ENCODE measurements around the gene CAMSAP2. TPM values are rescaled to one million over a fixed set of nuclear protein-coding genes. Genes with fewer than 3 reads are reported as not detected.
A peak's percentile ranks its signal among the peaks of the same experiment; 100 is the strongest.

Gene CAMSAP2
- total RNA-seq, 1 experiment from 2014 or later, result 17.3 TPM

DNA sequence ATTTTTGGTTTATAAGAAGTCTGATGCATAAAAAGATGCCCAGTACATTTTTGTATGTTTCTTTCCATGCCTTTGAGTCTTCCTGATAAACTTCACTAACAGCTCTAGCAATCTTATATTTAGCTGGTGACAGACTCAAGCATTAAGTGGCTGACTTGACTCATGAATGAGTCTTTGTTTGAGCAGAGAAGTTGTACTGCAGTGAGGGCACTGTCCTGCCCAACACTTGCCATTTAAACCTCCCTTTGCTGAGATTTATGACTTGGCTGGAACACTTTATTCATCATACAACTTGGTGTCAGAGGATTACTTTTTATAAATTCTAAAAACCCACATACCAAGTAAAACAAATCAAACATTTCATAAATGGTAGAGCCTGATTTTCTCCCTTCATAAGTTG, 14.6 kb upstream of the CAMSAP2 start:
- H3K27me3 ChIP-seq (ENCODE audit: control insufficient read depth, insufficient read depth, low read length), result no peaks in the 10 kb centered on the region
- no peaks in the 10 kb centered on the region for H3K36me3 ChIP-seq (replicated peaks; ENCODE audit: control insufficient read depth, insufficient read depth, low read length)
- no peak overlapping the region for H3K4me3 ChIP-seq (ENCODE audit: insufficient read depth, low read depth, low read length)
- no peak for DNase-seq

DNA sequence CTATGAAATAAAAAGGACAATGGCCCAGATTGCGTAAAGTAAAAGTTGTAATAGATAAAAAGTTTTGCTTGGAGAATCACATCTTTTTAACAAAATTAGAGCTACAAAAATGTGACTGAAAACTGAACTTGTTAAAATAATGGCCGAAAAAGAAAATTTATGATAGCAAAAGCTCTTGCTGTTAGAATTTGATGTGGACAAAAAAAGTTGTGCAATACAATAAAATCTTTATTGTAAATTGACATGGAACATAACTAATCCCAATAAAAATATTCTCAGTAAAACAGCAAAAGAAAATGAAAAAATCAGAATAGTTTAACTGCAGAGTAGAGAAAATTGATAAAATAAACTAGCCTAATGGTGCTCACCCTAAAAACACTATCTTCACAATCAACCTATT, 11.4 kb upstream of the CAMSAP2 start:
- H3K4me3 ChIP-seq (ENCODE audit: insufficient read depth, low read depth, low read length), result no peak overlapping the region
- DNase-seq, result no peak
- no peaks in the 10 kb centered on the region for H3K27me3 ChIP-seq (ENCODE audit: control insufficient read depth, insufficient read depth, low read length)
- H3K36me3 ChIP-seq (replicated peaks; ENCODE audit: control insufficient read depth, insufficient read depth, low read length), result no peaks in the 10 kb centered on the region

- no peak overlapping the region for H3K4me3 ChIP-seq (ENCODE audit: insufficient read depth, low read depth, low read length)
- no peak for DNase-seq
- no peaks in the 10 kb centered on the region for H3K36me3 ChIP-seq (replicated peaks; ENCODE audit: control insufficient read depth, insufficient read depth, low read length)
- H3K27me3 ChIP-seq (ENCODE audit: control insufficient read depth, insufficient read depth, low read length), result no peaks in the 10 kb centered on the region
Observed at GRCh38 chr1:200729863-200730262, 8.8 kb upstream of the CAMSAP2 start.

- no peaks in the 10 kb centered on the region for H3K27me3 ChIP-seq (ENCODE audit: control insufficient read depth, insufficient read depth, low read length)
- no peak for DNase-seq
- H3K4me3 ChIP-seq (ENCODE audit: insufficient read depth, low read depth, low read length), result no peak overlapping the region
- no peaks in the 10 kb centered on the region for H3K36me3 ChIP-seq (replicated peaks; ENCODE audit: control insufficient read depth, insufficient read depth, low read length)
Observed at GRCh38 chr1:200731654-200732332, 6.9 kb upstream of the CAMSAP2 start.

GRCh38 chr1:200732438-200732837, 6.3 kb upstream of the CAMSAP2 start:
- Histone ChIP-seq H3K36me3 (replicated peaks; ENCODE audit: control insufficient read depth, insufficient read depth, low read length) (no peaks in the 10 kb centered on the region), H3K4me3 (ENCODE audit: insufficient read depth, low read depth, low read length) (no peak overlapping the region), H3K27me3 (ENCODE audit: control insufficient read depth, insufficient read depth, low read length) (no peaks in the 10 kb centered on the region)
- DNase-seq, result no peak

DNA sequence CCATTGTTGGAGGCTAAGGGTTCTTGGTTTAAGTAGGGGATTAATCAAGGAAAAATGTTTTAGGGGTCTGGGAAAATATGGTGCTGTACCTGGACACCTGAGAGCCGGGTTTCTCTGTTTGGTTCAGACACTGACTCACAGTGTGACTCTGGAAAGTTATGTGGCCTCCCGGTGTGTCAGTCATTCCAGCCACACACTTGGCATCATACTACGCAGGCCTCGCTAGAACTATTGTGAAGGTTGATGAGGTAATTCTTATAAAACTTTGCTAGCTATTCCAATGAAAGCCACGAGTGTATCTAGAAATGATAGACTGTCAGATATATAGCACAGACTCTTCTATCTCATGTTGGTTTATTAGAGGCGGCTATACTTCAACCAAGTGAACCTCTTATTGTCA, 4.8 kb upstream of the CAMSAP2 start:
- no peak for DNase-seq
- H3K27me3 ChIP-seq (ENCODE audit: control insufficient read depth, insufficient read depth, low read length), result no peaks in the 10 kb centered on the region

DNA sequence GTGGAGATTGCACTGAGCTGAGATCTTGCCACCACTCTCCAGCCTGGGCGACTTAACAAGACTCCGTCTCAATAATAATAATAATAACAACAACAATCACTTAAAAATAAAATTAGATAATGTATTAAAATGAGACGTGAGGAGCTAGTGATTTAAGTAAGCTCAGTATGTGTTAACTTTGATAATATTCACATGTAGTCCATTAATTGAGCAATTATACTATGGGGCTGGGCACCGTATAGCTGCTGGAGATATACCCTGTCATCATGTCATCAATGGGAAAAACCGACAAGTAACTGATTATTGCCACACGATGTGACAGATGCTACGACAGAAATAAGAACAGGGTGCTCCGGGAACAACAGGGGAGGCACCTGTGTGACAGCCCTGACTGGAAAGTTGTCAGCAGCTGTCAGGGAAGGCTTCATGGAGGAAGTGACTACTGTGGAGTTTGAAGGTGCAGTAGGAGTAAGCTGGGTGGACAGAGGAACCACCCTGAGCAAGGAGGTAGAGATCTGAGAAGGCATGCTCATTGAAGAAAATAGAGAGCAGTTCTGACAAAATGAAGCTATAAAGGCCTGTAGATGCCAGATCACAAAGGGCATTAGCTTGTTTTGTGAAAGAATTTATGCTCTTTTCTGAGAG, 924 bp upstream of the CAMSAP2 start:
- H3K36me3 ChIP-seq (replicated peaks; ENCODE audit: control insufficient read depth, insufficient read depth, low read length), result no peaks in the 10 kb centered on the region
- no peaks in the 10 kb centered on the region for H3K27me3 ChIP-seq (ENCODE audit: control insufficient read depth, insufficient read depth, low read length)
- no peak for DNase-seq
- no peak overlapping the region for H3K4me3 ChIP-seq (ENCODE audit: insufficient read depth, low read depth, low read length)

More for the DNA sequence above, 4.8 kb upstream of the CAMSAP2 start:
- Histone ChIP-seq H3K36me3 (replicated peaks; ENCODE audit: control insufficient read depth, insufficient read depth, low read length) (no peaks in the 10 kb centered on the region), H3K4me3 (ENCODE audit: insufficient read depth, low read depth, low read length) (no peak overlapping the region)

- no peaks in the 10 kb centered on the region for H3K27me3 ChIP-seq (ENCODE audit: control insufficient read depth, insufficient read depth, low read length)
- H3K36me3 ChIP-seq (replicated peaks; ENCODE audit: control insufficient read depth, insufficient read depth, low read length), result no peaks in the 10 kb centered on the region
- peak overlapping the region; percentile 95 for H3K4me3 ChIP-seq (ENCODE audit: insufficient read depth, low read depth, low read length)
- DNase-seq, result peak; percentile 89
Observed at GRCh38 chr1:200738949-200739651, 407 bp downstream of the CAMSAP2 start.

DNA sequence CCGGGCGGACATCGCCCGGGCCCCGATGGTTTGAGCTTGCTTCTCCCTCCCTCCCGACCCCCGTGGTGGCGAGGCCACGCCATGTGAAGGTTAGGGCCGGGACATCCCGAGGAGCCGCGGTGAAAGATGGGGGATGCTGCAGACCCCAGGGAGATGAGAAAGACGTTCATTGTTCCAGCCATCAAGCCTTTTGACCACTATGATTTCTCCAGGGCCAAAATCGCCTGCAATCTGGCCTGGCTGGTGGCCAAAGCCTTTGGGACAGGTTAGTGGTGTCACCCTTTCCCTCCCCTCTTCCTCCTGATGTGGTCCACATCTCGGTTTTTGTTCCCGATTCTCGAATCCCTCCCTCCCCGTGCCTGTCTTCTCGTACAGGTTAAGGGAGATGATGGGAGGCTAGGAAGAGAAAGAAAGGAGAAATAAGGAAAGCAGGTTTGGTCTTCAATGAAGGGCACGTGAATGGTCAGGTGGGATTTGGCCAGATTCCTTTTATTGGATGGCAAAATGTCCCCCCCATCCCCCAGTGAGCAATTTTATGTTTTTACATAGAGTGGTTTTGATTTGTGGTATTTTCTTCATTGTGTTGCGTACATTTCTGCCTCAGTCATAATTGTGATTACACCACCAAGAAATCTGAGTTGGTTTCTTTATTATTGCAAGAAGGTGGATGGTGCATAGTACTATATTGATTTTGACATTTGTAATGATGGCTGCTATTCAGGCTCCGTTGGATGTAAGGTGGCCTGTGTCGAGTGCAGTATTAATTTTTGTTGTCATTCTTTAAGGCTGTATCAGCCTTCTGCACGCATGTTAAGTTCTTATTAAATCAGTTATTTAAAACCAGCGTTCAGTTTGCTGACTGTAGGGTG, 1.2 kb downstream of the CAMSAP2 start:
- Histone ChIP-seq H3K27me3 (ENCODE audit: control insufficient read depth, insufficient read depth, low read length) (no peaks in the 10 kb centered on the region), H3K4me3 (ENCODE audit: insufficient read depth, low read depth, low read length) (peak overlapping the region; percentile 95), H3K36me3 (replicated peaks; ENCODE audit: control insufficient read depth, insufficient read depth, low read length) (no peaks in the 10 kb centered on the region)
- peak; percentile 47 for DNase-seq

DNA sequence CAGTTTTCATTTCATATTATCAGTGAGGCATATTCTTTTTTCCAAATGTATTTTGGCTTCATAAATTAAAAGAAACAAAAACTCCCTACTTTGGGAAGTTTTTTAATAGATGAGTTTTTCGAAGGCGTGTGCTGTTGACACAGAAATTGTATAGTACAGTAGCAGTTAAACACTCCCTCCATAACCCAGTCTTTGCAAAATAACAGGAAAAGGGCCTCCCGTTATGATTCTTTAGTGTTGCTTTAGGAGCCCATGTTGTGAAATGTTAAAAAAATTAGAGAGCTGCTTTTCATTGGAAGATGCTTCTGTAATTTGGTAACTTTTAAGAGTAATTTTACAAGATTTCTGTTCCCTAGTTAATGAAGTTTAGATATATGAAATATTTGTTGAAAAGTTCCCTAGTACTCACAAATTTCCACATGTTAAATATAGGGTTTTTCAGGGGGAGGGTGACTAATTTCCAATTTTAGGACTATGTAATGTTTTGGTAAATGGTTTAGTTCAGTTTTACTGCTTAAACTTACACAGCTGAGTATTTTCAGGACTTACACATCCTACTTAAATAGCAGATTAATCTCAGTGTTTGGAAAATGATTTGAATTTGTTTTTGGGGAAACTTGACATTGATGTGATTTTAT, 2.0 kb downstream of the CAMSAP2 start:
- DNase-seq, result no peak
- Histone ChIP-seq H3K36me3 (replicated peaks; ENCODE audit: control insufficient read depth, insufficient read depth, low read length) (no peaks in the 10 kb centered on the region), H3K27me3 (ENCODE audit: control insufficient read depth, insufficient read depth, low read length) (no peaks in the 10 kb centered on the region)

GRCh38 chr1:200741551-200742207, 3.0 kb downstream of the CAMSAP2 start:
- no peak overlapping the region for H3K4me3 ChIP-seq (ENCODE audit: insufficient read depth, low read depth, low read length)
- DNase-seq, result no peak
- H3K36me3 ChIP-seq (replicated peaks; ENCODE audit: control insufficient read depth, insufficient read depth, low read length), result no peaks in the 10 kb centered on the region
- no peaks in the 10 kb centered on the region for H3K27me3 ChIP-seq (ENCODE audit: control insufficient read depth, insufficient read depth, low read length)

More for the DNA sequence above, 2.0 kb downstream of the CAMSAP2 start:
- peak overlapping the region; percentile 95 for H3K4me3 ChIP-seq (ENCODE audit: insufficient read depth, low read depth, low read length)

GRCh38 chr1:200744143-200744542, 5.5 kb downstream of the CAMSAP2 start:
- Histone ChIP-seq H3K4me3 (ENCODE audit: insufficient read depth, low read depth, low read length) (no peak overlapping the region), H3K27me3 (ENCODE audit: control insufficient read depth, insufficient read depth, low read length) (no peaks in the 10 kb centered on the region)

GRCh38 chr1:200749090-200749489, 10.4 kb downstream of the CAMSAP2 start:
- no peaks in the 10 kb centered on the region; the same call in 1 of the 2 replicates for H3K36me3 ChIP-seq (replicated peaks; ENCODE audit: control insufficient read depth, insufficient read depth, low read length)
- H3K4me3 ChIP-seq (ENCODE audit: insufficient read depth, low read depth, low read length), result no peak overlapping the region
- DNase-seq, result no peak
- no peaks in the 10 kb centered on the region for H3K27me3 ChIP-seq (ENCODE audit: control insufficient read depth, insufficient read depth, low read length)

More at GRCh38 chr1:200744143-200744542, 5.5 kb downstream of the CAMSAP2 start:
- DNase-seq, result no peak
- H3K36me3 ChIP-seq (replicated peaks; ENCODE audit: control insufficient read depth, insufficient read depth, low read length), result no peaks in the 10 kb centered on the region

Measured in H7 (cell line).